ENCODE data around the gene CCDC91.

CCDC91 gene

GRCh38 chr12:28457785-28458184 is 267.5 kb downstream of the CCDC91 start:
- no peak overlapping the region for H2AK5ac ChIP-seq (ENCODE audit: low read length)
- H3K4ac ChIP-seq (ENCODE audit: low read depth, low read length), result no peak overlapping the region
- H3K23ac ChIP-seq (ENCODE audit: low read length), result no peak overlapping the region
- no peak overlapping the region for H3K9ac ChIP-seq (ENCODE audit: low read length)
- no peak overlapping the region for H3K4me2 ChIP-seq (ENCODE audit: low read length)
- no peak overlapping the region for H3K18ac ChIP-seq (ENCODE audit: low read length)
- no CpG with 5 or more reads among the region's 3 CpGs for WGBS (ENCODE audit: extremely low coverage, insufficient coverage, insufficient read length)
- no peak overlapping the region for H3K4me3 ChIP-seq (ENCODE audit: low read depth, low read length)
- no peaks in the 10 kb centered on the region for H3K4me1 ChIP-seq (ENCODE audit: control insufficient read depth in 1 of 2, insufficient read depth in 2 of 2, low read length in 2 of 2)
- H4K8ac ChIP-seq (ENCODE audit: low read depth, low read length), result no peak overlapping the region
- H3K9me3 ChIP-seq (ENCODE audit: insufficient read depth, low read depth, low read length), result no peaks in the 10 kb centered on the region
- H2BK5ac ChIP-seq (ENCODE audit: low read depth, low read length, poor library complexity), result no peak overlapping the region
- H4K91ac ChIP-seq (ENCODE audit: low read depth, low read length), result no peak overlapping the region
- H3K79me2 ChIP-seq (ENCODE audit: control insufficient read depth, insufficient read depth, low read length, poor library complexity), result no peaks in the 10 kb centered on the region
- H3K79me1 ChIP-seq (ENCODE audit: low read length), result no peaks in the 10 kb centered on the region
- no peak overlapping the region for H2BK120ac ChIP-seq (ENCODE audit: insufficient read depth, low read length, poor library complexity)
- H2AFZ ChIP-seq (ENCODE audit: insufficient read depth, low read length, poor library complexity), result no peak overlapping the region
- no peak for DNase-seq
- no peak overlapping the region for H4K12ac ChIP-seq (ENCODE audit: low read depth, low read length)
- H3K36me3 ChIP-seq (ENCODE audit: control insufficient read depth in 1 of 2, insufficient read depth in 2 of 2, low read length in 2 of 2), result no peaks in the 10 kb centered on the region
- no peak overlapping the region for H3K14ac ChIP-seq (ENCODE audit: low read length)
- H3K27ac ChIP-seq (ENCODE audit: low read depth, low read length), result no peak overlapping the region
- no peaks in the 10 kb centered on the region for H3K27me3 ChIP-seq (ENCODE audit: insufficient read depth, low read length)
- no peak overlapping the region for H2BK12ac ChIP-seq (ENCODE audit: low read length)

- H2BK5ac ChIP-seq (ENCODE audit: low read depth, low read length, poor library complexity), result no peak overlapping the region
- no peaks in the 10 kb centered on the region for H3K4me1 ChIP-seq (ENCODE audit: control insufficient read depth in 1 of 2, insufficient read depth in 2 of 2, low read length in 2 of 2)
- no peak overlapping the region for H3K27ac ChIP-seq (ENCODE audit: low read depth, low read length)
- H2AFZ ChIP-seq (ENCODE audit: insufficient read depth, low read length, poor library complexity), result no peak overlapping the region
- DNase-seq, result no peak
- H2AK5ac ChIP-seq (ENCODE audit: low read length), result no peak overlapping the region
- H2BK120ac ChIP-seq (ENCODE audit: insufficient read depth, low read length, poor library complexity), result no peak overlapping the region
- no peak overlapping the region for H3K14ac ChIP-seq (ENCODE audit: low read length)
- no peak overlapping the region for H3K4ac ChIP-seq (ENCODE audit: low read depth, low read length)
- WGBS (ENCODE audit: extremely low coverage, insufficient coverage, insufficient read length), result no CpG with 5 or more reads among the region's 3 CpGs
- no peaks in the 10 kb centered on the region for H3K79me2 ChIP-seq (ENCODE audit: control insufficient read depth, insufficient read depth, low read length, poor library complexity)
- H3K9ac ChIP-seq (ENCODE audit: low read length), result no peak overlapping the region
- no peak overlapping the region for H3K18ac ChIP-seq (ENCODE audit: low read length)
- H3K4me2 ChIP-seq (ENCODE audit: low read length), result no peak overlapping the region
- H3K4me3 ChIP-seq (ENCODE audit: low read depth, low read length), result no peak overlapping the region
- H3K9me3 ChIP-seq (ENCODE audit: insufficient read depth, low read depth, low read length), result no peaks in the 10 kb centered on the region
- no peak overlapping the region for H3K23ac ChIP-seq (ENCODE audit: low read length)
- no peak overlapping the region for H4K8ac ChIP-seq (ENCODE audit: low read depth, low read length)
- H3K27me3 ChIP-seq (ENCODE audit: insufficient read depth, low read length), result no peaks in the 10 kb centered on the region
- H2BK12ac ChIP-seq (ENCODE audit: low read length), result no peak overlapping the region
- H4K12ac ChIP-seq (ENCODE audit: low read depth, low read length), result no peak overlapping the region
- H3K79me1 ChIP-seq (ENCODE audit: low read length), result no peaks in the 10 kb centered on the region
- H4K91ac ChIP-seq (ENCODE audit: low read depth, low read length), result no peak overlapping the region
- no peaks in the 10 kb centered on the region for H3K36me3 ChIP-seq (ENCODE audit: control insufficient read depth in 1 of 2, insufficient read depth in 2 of 2, low read length in 2 of 2)
These were observed 269.2 kb downstream of the CCDC91 start for GRCh38 chr12:28459481-28459880.

- no peak for DNase-seq
- WGBS (ENCODE audit: extremely low coverage, insufficient coverage, insufficient read length), result no CpG with 5 or more reads among the region's 2 CpGs
- no peak overlapping the region for H2AFZ ChIP-seq (ENCODE audit: insufficient read depth, low read length, poor library complexity)
These were observed 270.3 kb downstream of the CCDC91 start for GRCh38 chr12:28460420-28461130.

GRCh38 chr12:28463396-28463795 is 273.1 kb downstream of the CCDC91 start:
- Histone ChIP-seq H3K79me1 (ENCODE audit: low read length) (no peaks in the 10 kb centered on the region), H3K9me3 (ENCODE audit: insufficient read depth, low read depth, low read length) (no peaks in the 10 kb centered on the region), H3K79me2 (ENCODE audit: control insufficient read depth, insufficient read depth, low read length, poor library complexity) (no peaks in the 10 kb centered on the region), H2AK5ac (ENCODE audit: low read length) (no peak overlapping the region), H3K4me2 (ENCODE audit: low read length) (no peak overlapping the region), H2BK12ac (ENCODE audit: low read length) (no peak overlapping the region), H4K12ac (ENCODE audit: low read depth, low read length) (no peak overlapping the region), H3K9ac (ENCODE audit: low read length) (no peak overlapping the region), H3K27ac (ENCODE audit: low read depth, low read length) (no peak overlapping the region), H4K8ac (ENCODE audit: low read depth, low read length) (no peak overlapping the region), H3K27me3 (ENCODE audit: insufficient read depth, low read length) (no peaks in the 10 kb centered on the region), H3K14ac (ENCODE audit: low read length) (no peak overlapping the region), H3K4me3 (ENCODE audit: low read depth, low read length) (no peak overlapping the region), H2AFZ (ENCODE audit: insufficient read depth, low read length, poor library complexity) (no peak overlapping the region), H3K36me3 (ENCODE audit: control insufficient read depth in 1 of 2, insufficient read depth in 2 of 2, low read length in 2 of 2) (no peaks in the 10 kb centered on the region), H3K4ac (ENCODE audit: low read depth, low read length) (no peak overlapping the region), H3K4me1 (ENCODE audit: control insufficient read depth in 1 of 2, insufficient read depth in 2 of 2, low read length in 2 of 2) (no peaks in the 10 kb centered on the region), H3K23ac (ENCODE audit: low read length) (no peak overlapping the region), H3K18ac (ENCODE audit: low read length) (no peak overlapping the region), H2BK5ac (ENCODE audit: low read depth, low read length, poor library complexity) (no peak overlapping the region), H2BK120ac (ENCODE audit: insufficient read depth, low read length, poor library complexity) (no peak overlapping the region), H4K91ac (ENCODE audit: low read depth, low read length) (no peak overlapping the region)
- no peak for DNase-seq

More at GRCh38 chr12:28460420-28461130, 270.3 kb downstream of the CCDC91 start:
- H3K36me3 ChIP-seq (ENCODE audit: control insufficient read depth in 1 of 2, insufficient read depth in 2 of 2, low read length in 2 of 2), result no peaks in the 10 kb centered on the region
- no peak overlapping the region for H3K14ac ChIP-seq (ENCODE audit: low read length)
- no peak overlapping the region for H3K9ac ChIP-seq (ENCODE audit: low read length)
- no peak overlapping the region for H4K8ac ChIP-seq (ENCODE audit: low read depth, low read length)
- no peak overlapping the region for H2BK120ac ChIP-seq (ENCODE audit: insufficient read depth, low read length, poor library complexity)
- no peak overlapping the region for H2AK5ac ChIP-seq (ENCODE audit: low read length)
- no peak overlapping the region for H3K27ac ChIP-seq (ENCODE audit: low read depth, low read length)
- no peaks in the 10 kb centered on the region for H3K4me1 ChIP-seq (ENCODE audit: control insufficient read depth in 1 of 2, insufficient read depth in 2 of 2, low read length in 2 of 2)
- no peaks in the 10 kb centered on the region for H3K9me3 ChIP-seq (ENCODE audit: insufficient read depth, low read depth, low read length)
- H2BK12ac ChIP-seq (ENCODE audit: low read length), result no peak overlapping the region
- no peak overlapping the region for H3K4me3 ChIP-seq (ENCODE audit: low read depth, low read length)
- no peak overlapping the region for H2BK5ac ChIP-seq (ENCODE audit: low read depth, low read length, poor library complexity)
- H4K91ac ChIP-seq (ENCODE audit: low read depth, low read length), result no peak overlapping the region
- no peaks in the 10 kb centered on the region for H3K79me1 ChIP-seq (ENCODE audit: low read length)
- no peak overlapping the region for H3K4ac ChIP-seq (ENCODE audit: low read depth, low read length)
- no peaks in the 10 kb centered on the region for H3K27me3 ChIP-seq (ENCODE audit: insufficient read depth, low read length)
- H4K12ac ChIP-seq (ENCODE audit: low read depth, low read length), result no peak overlapping the region
- H3K4me2 ChIP-seq (ENCODE audit: low read length), result no peak overlapping the region
- no peak overlapping the region for H3K23ac ChIP-seq (ENCODE audit: low read length)
- H3K18ac ChIP-seq (ENCODE audit: low read length), result no peak overlapping the region
- no peaks in the 10 kb centered on the region for H3K79me2 ChIP-seq (ENCODE audit: control insufficient read depth, insufficient read depth, low read length, poor library complexity)

Measured in trophoblast cell (in vitro differentiated cells and primary cell).